GM12875 (cell line): ENCODE data around the gene CDH2.

ENCODE experiments used
- H3K4me3 ChIP-seq: one replicate; pipeline ENCODE4 v1.5.1; 2011; ENCODE audit warnings: low read depth, low read length, control low read depth
- TF ChIP-seq, protein P1 (sequence below): IDR thresholded peaks from 2 replicates; pipeline ENCODE4 v1.5.1; 2011; ENCODE audit warnings: low read depth, mild to moderate bottlenecking, control low read depth, inconsistent platforms, low read length, moderate library complexity, borderline replicate concordance; ENCODE audit not compliant: insufficient read depth

The CDH2 gene

DNA sequence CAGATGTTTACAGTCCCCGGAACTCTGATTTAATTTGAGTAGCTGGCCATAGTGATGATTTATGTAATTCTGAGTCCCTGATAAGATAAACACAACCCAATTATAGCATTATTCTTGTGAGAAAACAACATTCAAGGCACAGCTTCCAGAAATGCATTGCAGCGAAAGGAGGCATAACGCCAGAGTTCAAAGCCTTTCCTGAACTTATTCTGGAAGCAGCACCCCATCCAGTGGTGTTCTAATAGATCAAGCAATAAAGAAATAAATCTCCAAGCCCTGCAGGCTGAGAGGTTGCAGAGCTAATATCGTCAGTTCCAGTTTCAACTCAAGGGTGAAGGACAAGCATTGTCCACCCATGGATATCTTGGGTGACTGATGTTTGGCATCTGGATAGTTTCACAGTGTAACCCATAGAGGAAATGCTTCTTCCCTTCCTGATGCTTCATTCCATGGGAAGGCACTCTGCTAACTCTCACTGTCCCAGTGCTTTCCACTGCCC, 18.8 kb downstream of the CDH2 start:
- H3K4me3 ChIP-seq: no peak overlapping the region
- TF ChIP-seq, protein P1, sequence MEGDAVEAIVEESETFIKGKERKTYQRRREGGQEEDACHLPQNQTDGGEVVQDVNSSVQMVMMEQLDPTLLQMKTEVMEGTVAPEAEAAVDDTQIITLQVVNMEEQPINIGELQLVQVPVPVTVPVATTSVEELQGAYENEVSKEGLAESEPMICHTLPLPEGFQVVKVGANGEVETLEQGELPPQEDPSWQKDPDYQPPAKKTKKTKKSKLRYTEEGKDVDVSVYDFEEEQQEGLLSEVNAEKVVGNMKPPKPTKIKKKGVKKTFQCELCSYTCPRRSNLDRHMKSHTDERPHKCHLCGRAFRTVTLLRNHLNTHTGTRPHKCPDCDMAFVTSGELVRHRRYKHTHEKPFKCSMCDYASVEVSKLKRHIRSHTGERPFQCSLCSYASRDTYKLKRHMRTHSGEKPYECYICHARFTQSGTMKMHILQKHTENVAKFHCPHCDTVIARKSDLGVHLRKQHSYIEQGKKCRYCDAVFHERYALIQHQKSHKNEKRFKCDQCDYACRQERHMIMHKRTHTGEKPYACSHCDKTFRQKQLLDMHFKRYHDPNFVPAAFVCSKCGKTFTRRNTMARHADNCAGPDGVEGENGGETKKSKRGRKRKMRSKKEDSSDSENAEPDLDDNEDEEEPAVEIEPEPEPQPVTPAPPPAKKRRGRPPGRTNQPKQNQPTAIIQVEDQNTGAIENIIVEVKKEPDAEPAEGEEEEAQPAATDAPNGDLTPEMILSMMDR: no peak

DNA sequence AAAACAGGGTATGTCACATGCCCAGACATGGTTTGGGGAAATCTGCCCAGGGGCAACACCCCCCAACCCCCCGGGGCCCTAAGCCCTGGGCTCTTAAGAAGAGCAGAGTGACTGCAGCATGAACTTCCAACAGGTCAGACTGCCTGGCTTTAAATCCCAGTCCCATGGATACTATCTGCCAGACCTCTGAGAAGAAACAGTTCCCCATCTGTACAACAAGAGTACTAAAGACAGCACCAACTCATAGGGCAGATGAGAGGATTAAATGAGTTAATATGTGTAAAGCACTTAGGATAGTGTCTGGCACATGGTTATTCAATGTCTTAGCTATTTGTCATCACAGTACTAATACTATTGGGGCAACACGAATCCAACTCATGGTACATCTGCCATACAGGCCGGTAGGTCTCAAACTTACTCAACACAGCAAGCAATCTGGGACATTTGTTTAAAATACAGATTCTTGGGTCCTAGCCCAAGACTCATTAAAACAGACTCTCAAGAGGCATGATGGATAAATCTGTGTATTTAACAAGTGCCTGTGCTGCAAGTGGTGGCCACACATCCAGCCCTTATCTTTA, 23.4 kb downstream of the CDH2 start:
- no peak overlapping the region for H3K4me3 ChIP-seq
- TF ChIP-seq, protein P1: no peak

DNA sequence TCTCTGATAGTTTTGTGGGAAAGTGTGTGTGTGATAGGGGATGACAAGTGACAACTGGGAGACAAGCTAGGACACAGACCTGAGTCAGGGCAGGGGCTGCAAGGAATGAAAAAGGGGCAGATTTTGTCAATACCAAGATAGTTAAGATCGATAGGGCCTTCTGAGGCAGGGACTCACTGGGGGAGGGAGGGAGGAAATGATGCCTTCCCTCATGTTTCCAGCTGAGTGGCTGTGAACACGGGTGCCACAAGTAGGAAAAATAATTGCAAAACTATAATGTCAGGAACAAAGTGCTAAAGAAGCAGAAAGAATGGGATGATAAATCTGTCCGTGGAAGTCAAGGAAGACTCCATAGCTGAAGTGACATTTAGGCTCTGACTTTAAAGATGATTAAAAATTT, 24.2 kb downstream of the CDH2 start:
- TF ChIP-seq, protein P1: no peak
- no peak overlapping the region for H3K4me3 ChIP-seq

DNA sequence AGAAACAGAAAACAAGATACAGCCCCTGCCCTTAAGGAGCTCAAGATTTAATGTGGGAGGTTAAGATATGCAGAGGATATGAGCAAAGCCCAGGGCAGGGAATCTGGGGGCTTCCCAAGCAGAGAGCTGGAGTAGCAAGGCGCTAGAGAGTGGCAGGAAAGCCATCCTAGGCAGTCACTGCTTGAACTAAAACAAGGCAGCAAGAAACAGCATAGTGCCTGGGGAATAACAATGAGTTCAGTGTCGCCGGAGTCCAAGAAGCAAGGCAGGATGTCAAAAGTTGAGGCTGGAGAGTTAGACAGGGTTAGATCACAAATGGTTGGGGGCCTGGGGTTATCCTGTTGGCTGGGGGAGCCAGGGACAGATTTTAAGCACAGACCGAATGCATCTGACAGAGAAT, 24.6 kb downstream of the CDH2 start:
- TF ChIP-seq, protein P1: no peak
- no peak overlapping the region for H3K4me3 ChIP-seq

DNA sequence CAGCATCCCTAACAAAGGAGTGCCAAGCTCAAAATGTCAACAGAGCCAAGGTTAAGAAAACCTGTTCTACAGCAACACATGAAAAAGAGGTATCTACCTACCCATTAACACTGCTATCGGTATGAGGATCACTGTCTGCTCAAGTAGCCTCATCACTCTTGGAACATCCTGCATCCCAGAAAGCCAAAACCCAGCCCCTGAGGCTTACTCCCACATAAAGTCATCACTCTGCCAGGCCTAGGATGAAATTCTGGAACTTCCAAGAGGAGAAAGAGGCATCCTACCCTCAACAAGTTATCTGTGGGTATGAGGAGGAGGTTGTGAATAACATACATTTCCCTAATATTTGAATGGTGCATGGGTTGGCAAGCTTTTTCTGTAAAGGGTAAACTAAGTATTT, 25.5 kb downstream of the CDH2 start:
- H3K4me3 ChIP-seq: no peak overlapping the region
- TF ChIP-seq, protein P1: no peak

DNA sequence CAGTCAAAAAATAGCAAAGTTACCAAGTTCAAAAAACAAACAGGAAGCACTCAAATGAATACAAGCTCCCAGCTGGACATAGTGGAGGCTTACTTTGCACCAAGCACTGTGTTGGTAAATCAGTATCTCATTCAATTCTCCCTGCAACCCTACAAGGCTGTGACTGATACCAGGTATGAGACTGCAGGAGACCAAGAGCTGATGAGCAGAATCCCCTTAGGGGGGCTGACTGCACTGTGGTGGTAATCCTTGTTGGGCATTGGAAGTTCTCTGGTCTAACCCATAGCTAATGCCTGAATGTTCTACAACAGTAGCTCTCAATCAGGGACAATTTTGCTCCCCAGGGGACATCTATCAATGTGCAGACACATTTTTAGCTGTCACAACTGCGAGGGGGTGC, 26.0 kb downstream of the CDH2 start:
- TF ChIP-seq, protein P1: no peak
- no peak overlapping the region for H3K4me3 ChIP-seq

DNA sequence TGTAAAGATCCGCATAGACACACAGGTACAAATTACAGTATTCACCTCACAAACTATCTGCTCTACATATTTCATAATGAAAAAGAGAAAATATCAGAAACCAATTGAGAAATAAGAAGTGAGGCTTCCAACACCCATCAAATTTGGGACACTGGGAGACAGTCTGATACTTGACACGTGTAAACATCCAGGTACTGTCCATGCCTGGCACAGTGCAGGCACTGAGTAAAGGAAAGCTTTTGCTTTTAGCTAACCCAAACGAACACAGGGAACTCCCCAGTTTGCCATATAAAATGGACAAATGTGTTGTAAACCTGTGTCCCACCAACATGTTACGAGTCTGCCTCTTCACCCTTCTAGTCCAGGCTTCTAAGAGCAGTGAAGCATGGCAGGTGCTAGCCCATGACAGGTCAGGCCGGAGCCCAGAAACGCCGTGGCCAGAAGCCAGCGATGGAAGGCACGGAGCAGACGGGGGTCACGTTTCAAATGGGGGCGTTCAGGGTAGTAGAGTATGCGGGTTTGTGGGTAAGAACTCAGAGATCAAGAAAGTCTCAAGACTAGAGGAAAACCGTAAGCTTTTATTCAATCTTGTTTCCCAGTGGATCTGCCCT, 27.0 kb downstream of the CDH2 start:
- H3K4me3 ChIP-seq: no peak overlapping the region
- TF ChIP-seq, protein P1: no peak
